GM21717 (cell line): Measurements from ENCODE around the gene SALL1.

Experiments used
- ATAC-seq: cut with Tn5 transposase; IDR thresholded peaks from one replicate; pipeline ENCODE4 v1.9.1; 2021; ENCODE audit warnings: mild to moderate bottlenecking, moderate library complexity; ENCODE audit not compliant: unreplicated experiment

Gene SALL1

DNA sequence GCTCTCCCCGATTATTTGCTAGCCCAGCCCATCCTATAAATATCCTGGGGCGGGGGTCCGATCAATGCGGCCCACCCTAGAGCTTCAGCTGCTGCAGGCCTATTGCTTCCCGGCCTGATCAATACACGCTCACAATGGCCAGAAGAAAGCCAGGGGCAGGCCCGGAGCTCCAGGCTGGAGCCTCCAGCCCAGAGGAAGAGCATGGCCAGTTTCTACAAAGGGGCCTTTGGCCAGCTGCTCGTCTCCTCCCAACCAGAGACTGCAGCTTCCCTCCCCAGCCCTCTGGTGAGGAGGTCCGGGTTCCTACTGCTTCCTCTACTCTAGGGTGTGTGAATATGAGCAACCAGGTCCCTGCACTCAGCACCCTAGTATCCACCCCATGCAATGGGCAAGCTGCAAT lies 36.7 kb downstream of the SALL1 start:
- ATAC-seq, result no peak

GRCh38 chr16:51113236-51114125 lies 37.6 kb downstream of the SALL1 start:
- ATAC-seq, result no peak

DNA sequence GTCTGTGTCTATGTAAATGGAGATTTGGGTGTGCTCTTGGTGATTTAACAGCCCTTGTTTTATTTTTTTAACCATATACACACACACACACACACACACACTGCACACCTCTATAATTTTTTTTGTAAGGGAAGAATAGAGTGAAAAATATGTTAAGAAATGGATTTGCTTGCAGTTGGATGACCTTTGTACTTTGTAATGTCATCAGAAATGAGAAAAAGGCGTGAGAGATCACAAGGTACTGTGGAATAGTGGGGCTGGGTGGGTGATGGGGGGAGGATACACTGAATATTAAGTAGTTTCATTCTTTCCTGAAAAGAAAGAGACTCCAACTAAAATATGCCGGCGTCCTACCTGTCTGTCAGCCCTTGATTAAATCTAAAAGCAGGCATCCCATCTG lies 38.7 kb downstream of the SALL1 start:
- no peak for ATAC-seq

DNA sequence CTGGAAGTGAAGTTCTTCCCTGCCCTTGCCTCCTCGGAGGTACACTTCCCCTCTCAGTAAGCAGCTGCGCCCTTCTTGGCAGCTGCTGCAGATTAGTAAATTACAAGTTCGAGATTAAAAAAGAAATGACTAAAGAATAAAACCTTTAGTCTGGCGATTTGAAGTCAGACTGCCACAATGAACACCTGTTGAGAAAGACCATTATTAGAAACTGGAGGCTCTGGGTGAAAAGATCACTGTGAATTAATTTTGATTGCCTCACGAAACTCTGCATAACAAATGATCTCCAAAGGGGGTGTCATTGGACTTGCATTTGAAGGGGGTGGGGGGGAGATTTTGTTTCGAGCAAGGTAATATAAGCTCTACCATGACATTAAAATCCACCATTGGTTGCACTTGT lies 39.3 kb downstream of the SALL1 start:
- no peak for ATAC-seq

GRCh38 chr16:51110700-51111157 lies 40.3 kb downstream of the SALL1 start:
- no peak for ATAC-seq

GRCh38 chr16:51109173-51109572 lies 41.9 kb downstream of the SALL1 start:
- no peak for ATAC-seq

- no peak for ATAC-seq
Measured at GRCh38 chr16:51107742-51108141, 43.3 kb downstream of the SALL1 start.

DNA sequence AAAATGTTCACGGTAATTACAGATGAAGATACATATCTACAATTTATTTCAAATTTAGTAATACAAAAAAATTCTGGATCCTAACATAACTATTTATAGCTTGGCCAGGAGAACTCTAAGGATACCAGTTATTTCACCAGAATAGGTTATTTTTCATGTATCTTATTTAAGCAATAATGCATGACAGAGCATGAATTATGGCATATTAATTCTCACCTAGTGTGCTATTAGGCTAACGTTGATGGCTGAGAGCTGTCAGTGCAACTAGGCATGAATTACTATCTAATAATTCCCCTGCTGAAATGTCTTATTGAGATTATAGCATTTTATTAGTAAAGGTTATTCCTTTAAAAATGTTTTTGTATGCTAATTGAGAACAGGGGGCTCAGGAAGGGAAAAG lies 44.5 kb downstream of the SALL1 start:
- no peak for ATAC-seq

- no peak for ATAC-seq
Measured at GRCh38 chr16:51103590-51103989, 47.5 kb downstream of the SALL1 start.

DNA sequence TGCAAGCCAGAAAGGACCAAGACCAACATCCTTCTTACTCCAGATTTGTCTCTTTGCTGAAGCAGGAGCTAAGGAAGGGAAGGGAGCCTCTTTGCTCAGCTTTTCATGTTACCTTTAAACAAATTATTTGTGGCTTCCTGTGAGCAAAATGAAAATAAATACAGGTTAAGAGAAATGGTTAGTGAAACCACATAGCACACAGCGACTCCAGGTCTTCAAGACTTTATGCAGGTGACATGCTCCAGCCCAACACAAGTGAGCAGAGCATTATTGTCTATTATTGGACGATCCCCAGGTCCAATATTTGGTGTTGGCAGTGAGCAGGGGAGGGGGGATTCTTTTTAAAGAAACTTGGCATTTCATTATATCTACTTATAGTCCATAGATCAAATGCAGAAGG lies 53.3 kb downstream of the SALL1 start:
- no peak for ATAC-seq

- ATAC-seq, result no peak
Measured at GRCh38 chr16:51095890-51096626, 55.0 kb downstream of the SALL1 start.

GRCh38 chr16:51095084-51095881 lies 55.8 kb downstream of the SALL1 start:
- ATAC-seq, result no peak

- ATAC-seq, result no peak
Measured at GRCh38 chr16:51093726-51094280, 57.3 kb downstream of the SALL1 start.
